Fibroblast of peridontal ligament (primary cell): ENCODE results near the gene GIPC3.
A peak's percentile ranks its signal among the peaks of the same experiment; 100 is the strongest.

ENCODE experiments used
- DNase-seq: peaks from one replicate; pipeline ENCODE4 v3.0.0-alpha.2; 2010; ENCODE audit errors: extremely low read depth

Gene GIPC3, protein sequence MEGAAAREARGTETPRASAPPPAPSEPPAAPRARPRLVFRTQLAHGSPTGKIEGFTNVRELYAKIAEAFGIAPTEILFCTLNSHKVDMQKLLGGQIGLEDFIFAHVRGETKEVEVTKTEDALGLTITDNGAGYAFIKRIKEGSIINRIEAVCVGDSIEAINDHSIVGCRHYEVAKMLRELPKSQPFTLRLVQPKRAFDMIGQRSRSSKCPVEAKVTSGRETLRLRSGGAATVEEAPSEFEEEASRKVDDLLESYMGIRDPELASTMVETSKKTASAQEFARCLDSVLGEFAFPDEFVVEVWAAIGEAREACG

DNA sequence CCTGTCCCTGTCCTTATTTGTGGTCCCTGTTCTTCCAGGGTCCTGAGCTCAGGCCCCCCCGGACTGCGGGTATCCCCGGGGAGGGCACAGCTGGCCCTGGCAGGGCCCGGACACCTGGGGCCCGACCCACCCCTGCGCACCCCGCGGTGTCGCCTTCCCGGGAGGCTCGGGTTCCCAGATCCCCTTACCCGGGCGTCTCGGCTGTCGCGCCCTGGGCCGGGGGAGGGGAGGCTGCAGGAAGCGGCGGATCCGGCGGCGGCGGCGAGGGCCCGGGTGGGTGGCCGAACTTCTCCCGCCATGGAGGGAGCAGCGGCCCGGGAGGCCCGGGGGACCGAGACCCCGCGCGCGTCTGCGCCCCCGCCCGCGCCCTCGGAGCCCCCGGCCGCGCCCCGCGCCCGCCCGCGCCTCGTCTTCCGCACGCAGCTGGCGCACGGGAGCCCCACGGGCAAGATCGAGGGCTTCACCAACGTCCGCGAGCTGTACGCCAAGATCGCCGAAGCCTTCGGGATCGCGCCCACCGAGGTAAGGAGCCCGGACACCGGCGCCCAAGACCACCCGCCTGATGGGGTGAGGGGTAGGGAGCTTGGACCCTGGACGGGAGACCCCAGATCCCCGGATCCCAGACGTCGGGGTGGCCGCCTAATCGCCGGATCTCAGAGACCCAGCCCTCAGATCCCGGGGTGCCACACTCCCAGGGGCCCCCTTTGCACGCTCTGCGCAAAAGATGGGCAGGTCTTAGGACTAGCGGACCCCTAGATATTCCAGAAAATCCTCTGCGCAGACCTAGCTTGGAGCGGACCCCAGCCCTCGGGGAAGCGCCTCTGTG, at the start of gene GIPC3:
Gene GIPC3 (plus strand): TSS at position 178 of the 826 bp plus-strand sequence. CDS start 120 bp downstream, at position 298.
- no peak for DNase-seq

DNA sequence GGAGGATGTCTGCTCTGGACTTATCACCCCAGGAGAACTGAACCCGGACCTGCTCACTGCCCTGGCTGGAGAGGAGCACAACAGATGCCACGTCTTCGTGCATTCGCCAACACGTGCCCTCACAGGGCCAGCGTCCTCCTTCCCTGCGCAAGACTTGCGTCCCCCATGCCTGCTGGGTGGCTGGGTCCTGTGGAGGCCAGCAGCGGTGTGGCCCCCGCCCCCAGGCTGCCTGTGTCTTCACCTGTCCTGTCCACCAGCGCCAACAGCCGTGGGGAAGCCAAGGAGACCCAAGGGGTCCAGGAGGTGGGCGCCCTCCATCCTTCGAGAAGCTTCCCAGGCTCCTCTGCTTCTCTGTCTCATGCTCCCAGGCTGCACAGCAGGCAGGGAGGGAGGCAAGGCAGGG, 49.7 kb upstream of the GIPC3 start:
- DNase-seq: no peak

DNA sequence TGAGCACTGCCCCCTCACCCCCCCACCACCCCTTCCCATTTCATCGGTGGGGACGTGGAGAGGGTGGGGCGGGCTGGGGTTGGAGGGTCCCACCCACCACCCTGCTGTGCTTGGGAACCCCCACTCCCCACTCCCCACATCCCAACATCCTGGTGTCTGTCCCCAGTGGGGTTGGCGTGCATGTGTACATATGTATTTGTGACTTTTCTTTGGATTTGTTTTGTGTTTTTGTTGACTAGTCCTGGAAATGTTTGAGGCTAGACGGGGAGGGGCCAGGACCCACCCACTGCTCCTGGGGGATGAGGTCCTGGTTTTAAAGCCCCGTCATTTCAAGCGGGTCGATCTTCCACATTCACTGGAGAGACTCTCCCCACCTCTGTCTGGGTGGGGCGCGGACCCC, 49.3 kb upstream of the GIPC3 start:
- DNase-seq: no peak

DNA sequence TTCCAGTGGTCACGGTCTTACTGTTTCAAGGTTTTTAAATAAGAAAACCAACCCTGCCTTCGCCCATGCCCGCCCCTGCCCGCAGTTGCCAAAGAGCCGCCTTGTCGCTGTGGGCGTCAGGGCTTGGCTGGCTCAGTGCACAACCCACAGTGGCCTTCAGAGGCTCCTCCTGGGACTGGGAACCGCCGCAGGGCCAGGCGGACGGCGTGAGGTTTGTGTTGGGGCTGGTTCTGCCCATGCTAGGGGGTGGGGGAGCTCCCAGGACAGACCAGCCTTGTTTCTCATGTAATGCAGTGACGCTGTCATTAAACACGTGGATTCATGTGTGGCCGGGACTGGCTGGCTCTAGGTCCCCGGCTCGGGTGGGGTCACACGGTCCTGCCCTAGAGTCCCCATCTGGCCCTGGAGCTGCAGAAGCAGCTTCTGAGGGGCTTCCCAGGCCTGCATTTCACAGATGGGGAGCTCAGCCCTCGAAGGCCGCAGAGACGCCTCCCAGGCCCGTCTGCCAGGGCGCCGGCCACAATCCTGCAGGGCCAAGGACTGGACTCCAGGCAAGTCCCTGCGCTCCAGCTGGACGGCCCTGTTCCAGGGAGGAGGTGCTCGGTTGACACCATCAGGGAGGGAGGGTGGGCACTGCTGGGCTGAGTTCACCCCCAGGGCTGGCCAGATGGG, 48.7 kb upstream of the GIPC3 start:
- DNase-seq: no peak

DNA sequence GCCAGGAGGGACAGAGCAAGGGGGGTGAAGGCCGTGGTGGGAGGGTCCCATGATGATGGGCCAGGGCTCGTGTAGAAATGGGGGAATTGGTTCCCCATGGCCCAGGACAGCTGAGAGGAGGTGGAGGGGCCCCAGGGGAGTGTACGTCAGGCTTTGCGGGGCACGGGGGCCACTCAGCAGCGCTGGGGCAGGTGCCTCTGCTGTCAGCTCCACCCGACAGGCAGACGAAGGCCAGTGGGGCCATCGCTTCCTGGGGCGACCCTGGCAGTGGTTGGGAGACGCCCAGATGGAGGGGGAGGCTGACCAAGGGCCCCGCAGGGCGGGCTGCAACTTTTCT, 48.2 kb upstream of the GIPC3 start:
- no peak for DNase-seq

DNA sequence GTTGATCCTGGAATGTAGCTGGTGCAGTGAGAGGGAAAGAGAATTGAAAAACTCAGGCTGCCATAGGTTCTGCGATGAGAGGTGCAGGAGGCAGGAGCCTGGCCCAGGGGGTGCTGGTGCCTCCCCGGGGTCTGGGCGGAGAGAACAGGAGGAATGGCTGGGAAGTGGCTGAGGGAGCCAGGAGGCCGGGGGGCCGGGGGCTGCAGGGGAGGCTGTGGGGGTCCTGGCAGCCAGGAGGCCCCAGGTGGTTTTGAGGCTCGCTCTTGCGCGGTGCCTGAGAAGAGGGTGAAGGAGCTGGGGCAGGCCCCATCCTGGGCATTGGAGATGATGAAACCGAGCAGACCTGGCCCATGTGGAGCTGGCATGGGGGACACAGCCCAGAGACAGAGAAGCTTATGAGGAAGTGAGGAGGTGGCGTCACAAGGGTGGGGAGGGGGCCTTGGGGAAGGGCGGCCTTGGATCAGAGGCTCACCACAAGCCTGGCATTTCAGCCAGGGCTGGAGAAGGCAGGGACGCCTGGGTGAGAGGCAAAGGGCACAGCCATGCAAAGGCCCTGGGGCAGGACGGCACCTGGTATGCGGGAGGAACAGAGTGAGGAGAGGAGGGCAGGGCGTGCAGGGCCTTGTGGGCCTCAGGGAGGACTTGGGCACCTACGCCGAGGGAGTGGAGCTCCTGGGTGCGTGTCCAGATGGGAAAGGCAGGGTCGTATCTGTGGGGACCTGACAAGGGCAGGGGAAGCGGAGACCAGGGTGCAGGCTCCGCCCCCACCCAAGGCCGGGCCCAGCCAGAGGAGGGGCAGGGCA, 47.6 kb upstream of the GIPC3 start:
- no peak for DNase-seq

DNA sequence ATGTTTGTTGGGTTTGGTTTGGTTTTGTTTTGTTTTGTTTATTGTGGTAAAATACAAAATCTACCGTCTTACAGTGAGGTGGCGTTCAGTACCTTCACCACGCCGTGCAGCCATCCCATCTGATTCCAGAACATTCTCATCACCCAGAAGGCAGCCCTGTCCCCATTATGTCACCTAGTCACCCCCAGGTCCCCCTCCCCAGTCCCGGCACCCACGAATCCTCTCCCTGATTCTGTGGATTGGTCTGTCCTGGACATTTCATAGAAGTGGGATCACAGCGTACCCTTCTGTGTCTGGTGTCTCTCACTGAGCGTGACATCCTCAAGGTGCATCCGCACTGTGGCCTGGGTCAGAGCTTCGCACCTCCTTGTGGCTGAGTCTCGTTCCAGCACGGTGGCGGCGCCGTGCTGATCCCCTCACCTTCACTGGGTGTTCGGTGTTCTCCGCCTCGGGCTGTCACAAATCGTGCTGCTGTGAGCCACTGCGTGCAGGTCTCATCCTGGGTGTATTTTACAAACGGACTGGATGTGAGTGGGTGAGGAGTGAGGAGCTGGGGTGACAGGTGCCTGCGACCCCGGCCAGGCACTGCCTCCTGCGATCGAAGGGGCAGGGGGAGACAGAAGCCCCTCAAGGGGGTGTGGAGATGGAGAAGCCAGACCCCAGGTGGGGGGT, 46.9 kb upstream of the GIPC3 start:
- DNase-seq: no peak

DNA sequence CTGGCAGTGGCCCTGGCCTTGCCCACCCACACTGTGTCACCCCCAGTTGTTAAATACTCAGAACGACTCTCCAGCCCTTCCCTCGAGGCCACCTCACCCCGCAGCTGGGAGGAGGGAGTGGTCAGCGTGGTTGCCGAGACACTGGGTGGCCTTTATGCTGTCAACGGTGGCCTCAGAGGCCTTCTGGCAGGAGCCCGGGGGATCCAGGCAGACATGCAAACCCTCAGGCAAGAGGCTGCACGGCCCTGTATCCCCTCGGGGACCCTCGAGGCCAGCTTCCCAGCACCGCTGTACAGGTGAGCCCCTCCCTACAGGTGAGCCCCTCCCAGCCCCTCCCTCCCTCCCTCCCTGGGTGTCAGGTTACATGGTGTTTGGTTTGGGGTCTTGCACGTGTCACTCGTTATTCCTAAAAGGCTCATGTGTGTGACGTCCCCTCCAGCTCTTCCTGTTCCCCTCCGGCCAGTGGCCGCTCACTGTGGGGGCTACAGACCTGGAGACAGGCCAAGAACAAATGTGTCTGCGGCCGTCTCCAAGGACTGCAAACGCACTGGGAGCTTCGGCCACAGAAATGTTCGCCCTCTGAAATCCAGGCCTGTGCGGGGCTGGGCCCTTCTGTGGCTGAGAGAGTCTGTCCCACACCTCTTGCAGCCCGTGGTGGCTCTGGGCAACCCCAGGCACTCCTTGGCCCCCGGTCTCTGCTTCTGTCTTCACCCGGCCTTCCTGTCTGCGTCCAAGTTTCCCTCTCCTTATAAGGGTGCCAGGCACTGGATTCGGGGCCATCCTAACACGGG, 46.1 kb upstream of the GIPC3 start, which contains the start of gene TEKTIP1:
Gene TEKTIP1 (plus strand): TSS at position 210 of the 791 bp plus-strand sequence. CDS start 4 bp downstream, at position 214.
- DNase-seq: no peak

DNA sequence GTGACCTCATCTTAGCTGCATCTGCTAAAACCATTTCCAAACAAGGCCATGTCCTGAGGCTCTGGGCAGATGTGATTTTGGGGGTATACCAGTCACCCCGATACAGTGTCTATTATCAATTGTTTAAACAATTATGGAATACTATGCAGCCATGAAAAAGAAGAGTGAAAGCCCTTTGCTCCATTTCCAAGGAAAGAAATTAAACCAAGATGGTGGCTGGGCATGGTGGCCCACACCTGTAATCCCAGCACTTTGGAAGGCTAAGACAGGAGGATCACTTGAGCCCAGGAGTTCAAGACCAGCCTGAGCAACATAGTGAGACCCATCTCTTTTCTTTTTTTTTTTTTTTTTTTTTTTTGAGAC, 45.5 kb upstream of the GIPC3 start:
- DNase-seq: no peak

DNA sequence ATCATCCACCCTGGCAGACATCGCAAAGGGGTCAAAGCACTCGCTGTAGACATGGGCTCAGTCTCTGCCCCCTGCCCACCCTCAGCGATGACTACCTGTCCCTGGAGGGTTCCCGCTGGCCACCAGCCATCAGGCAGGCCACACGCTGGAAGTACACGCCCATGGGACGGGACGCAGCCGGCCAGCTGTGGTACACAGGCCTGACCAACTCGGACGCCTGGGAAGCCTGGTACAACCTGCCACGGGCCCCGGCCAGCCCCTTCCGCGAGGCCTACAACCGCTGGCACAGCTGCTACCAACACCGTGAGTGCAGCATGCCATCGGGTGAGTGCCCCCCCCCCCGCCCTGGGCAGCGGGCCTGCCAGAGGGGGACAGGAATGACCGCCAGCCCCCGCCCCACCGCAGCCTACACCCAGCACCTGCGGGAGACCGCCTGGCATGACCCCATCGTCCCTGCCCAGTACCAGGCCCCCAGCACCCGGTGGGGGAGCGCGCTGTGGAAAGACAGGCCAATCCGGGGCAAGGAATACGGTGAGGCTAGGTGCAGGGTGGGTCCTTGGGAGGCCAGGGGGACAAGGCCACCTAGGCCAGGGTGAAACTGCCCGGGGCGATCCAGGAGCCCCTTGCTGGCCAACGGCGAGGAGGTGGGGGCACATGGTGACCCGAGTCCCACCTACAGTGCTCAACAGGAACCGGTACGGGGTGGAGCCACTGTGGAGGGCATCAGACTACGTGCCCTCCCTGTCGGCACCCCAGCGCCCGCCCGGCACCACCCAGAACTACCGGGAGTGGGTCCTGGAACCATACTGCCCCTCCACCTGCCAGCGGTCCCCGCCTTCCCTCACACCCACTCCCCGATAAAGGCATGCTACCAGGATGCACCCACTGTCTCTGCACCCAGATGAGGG, 41.9 kb upstream of the GIPC3 start:
- DNase-seq: no peak

DNA sequence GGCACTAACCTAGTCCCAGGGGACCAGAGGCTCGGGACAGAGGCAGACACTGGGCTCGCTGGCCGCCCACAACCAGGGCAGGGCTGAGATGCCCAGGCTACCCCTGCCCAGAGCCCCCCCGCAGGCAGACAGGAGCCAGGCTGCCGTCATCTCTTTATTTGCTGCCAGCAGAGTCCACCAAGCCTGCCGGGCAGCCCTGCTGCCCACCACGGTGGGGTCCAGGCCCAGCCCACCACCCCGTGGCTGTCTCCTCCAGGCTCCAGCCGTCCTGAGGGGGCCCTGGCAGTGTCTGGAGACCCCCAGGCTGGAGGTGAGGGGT, 41.3 kb upstream of the GIPC3 start:
- DNase-seq: no peak

DNA sequence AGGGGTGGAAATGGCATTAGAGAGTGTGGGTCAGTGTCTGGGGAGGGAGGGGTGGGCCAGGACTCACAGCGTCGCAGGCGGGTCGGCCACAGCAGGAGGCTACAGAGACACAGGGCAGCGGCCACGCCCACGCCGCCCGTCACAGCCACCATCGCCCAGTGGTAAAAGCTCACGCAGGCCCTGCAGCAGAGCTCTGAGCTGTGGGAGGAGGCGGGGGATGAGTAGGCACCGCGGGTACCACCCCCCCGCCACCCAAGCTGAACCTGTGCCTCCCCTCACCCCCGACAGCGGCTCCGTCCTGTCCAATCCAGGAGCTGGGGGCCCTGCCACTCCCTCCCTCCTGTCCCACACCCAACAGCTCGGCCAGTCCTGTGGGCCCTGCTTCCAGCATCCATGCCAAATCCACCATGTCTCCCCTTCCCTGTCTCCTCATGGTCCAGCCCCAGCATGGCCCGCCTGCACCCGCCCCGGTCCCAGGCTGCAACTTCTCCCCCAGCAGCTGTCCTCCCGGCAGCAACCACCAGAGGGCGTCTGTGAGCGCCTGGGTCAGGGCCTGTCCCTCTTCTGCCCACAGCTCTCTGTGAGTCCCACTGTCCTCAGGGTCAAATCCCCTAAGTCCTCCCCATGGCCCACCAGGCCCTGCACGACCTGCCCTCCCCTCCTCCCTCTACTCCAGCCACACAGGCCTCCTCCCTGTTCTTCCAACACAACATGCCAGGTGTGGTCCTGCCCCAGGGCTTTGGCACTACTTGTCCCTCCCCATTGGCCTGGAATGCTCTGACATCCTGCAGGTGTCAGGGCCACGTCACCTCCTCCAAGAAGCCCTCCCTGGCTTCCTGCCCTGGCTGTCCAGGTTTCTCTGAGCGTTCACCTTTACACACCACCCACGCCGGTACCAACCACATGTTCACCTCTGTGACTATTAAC, 40.3 kb upstream of the GIPC3 start:
- peak; percentile 37 for DNase-seq

DNA sequence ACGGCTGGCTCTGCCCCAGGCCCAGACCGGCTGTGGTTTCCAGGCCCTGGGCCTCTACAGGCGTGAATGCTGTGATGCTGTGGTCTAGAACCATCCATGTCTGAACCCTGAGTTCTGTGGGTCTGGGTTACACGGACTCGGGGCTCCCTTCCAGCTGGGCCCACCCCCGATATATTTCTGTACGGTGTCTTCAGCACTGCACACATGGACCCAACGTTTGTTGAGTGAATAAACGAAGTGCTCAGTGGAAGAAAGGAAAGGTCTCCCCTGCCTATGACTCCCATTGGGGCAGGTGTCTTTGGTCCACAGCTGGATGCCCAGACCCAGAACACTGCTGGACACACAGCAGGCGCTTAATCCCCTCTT, 39.6 kb upstream of the GIPC3 start:
- no peak for DNase-seq

DNA sequence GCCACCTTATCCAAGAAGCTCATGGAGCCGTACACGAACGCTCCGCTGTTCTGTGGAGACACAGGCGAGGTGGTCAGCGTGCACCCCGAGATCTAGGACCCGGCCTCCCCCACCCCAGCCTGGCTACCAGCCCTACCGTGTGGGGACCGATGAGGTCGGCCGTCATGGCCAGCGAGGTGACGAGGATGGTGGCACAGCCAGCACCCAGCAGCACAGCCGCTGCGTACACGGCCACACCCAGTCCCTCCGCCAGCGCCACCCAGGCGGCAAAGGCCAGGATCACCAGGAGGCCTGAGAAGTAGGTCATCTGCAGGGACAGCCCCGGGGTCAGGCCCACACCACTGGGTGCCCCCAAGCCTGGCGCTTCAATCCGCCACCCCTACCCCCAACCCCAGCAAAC, 39.2 kb upstream of the GIPC3 start:
- DNase-seq: no peak

DNA sequence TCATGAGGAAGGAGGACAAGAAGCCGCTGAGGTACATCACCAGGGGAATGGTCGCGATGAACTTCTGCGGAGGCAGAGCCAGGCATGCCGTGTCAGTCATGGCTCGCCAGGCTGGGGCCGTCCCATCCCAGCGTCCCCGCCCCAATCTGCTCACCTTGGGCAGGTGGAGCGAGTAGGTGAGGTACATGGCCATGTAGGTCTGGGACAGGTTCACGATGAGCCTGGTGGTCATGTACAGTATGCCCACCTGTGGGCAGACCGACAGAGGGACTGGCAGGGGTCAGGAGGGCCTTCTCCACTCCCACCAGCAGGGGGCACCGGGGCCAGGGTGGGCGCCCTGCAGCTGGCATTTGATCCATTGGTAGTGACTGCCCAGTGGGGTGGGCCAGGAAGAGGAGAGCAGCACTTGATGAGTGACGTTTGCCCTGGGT, 38.0 kb upstream of the GIPC3 start:
- no peak for DNase-seq

DNA sequence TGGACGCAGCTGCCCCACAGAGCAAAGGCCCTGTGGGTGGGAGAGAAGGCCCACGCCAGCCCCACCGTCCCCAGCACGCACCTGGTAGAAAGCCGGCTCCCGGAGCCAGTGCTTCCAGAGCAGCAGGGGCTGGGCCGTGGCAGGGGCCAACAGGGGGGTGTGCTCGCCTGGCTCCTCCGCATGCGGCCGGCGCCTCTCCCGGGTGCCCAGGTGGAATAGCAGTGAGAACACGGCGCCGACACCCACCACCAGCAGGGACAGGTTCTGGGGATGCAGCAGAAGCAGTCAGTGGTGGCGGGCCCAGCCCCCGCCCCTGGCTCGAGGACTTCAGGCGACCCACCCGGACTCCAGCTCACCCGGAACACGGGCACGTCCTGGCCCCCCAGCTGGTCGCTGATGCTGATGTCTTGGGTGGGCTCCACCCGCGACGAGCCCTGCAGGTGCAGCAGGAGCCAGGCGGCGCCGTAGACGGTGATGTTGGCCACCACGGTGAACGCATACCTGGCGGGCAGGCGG, 37.5 kb upstream of the GIPC3 start:
- DNase-seq: no peak

DNA sequence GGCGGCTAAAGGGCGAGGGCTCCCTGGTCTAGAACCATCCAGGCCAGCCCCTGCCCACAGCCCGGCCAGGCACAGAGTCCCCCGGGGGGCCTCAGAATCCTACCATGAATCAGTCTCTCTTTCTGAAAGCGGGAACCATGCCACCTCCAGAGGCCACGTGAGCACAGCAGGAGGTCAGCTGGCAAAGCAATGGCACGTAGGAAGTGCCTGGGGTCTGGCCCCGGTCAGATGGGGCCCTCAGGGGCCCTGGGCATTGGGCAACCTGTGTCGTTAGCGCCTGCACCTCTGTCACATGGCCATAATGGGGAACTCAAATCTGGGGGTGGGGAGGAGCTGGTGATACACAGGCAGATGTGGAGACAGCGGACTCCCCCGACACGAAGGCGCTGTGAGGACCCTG, 36.7 kb upstream of the GIPC3 start:
- no peak for DNase-seq

DNA sequence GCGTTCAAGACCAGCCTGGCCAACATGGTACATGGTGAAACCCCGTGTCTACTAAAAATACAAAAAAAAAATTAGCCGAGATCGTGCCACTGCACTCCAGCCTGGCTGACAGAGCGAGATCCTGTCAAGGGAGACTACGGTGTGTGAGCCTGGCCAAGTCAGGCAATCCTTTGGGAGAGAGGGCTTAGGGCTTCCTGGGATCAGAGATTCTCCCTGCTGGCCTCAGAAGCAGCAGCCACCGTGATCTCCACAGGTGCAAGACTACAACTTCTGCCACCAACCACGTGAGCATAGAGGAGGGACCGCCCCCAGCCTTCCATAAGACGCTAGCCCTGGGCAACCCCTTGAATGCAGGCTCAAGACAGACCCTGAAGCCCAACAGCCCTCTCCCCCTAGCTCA, 35.5 kb upstream of the GIPC3 start:
- DNase-seq: no peak
